Testis (tissue), 3 donors: ENCODE measurements around the gene INPP5B. TPM values are rescaled to one million over a fixed set of nuclear protein-coding genes. Genes with fewer than 3 reads are reported as not detected.
"Not testable (repeated sequence)": the region's sequence is repeated elsewhere in the genome, so short reads cannot be mapped to it uniquely, and the experiment has no call there.

Experiments used
- DNase-seq: peaks from one replicate; pipeline ENCODE4 v3.0.0-alpha.2; 2019
- H3K27ac ChIP-seq, 2 donors: fragments of 200-600 bp; sonication (generic); one replicate each; pipeline ENCODE4 v1.5.1; 2019
- H3K27me3 ChIP-seq: fragments of 200-600 bp; sonication (generic); one replicate; pipeline ENCODE4 v1.5.1; 2019
- H3K36me3 ChIP-seq: fragments of 200-600 bp; sonication (generic); one replicate; pipeline ENCODE4 v1.5.1; 2017; ENCODE audit warnings: low read depth; ENCODE audit errors: missing control alignments
- H3K4me1 ChIP-seq: fragments of 200-600 bp; sonication (generic); one replicate; pipeline ENCODE4 v1.5.1; 2019
- H3K4me3 ChIP-seq, 2 donors: fragments of 200-600 bp; sonication (generic); one replicate each; pipeline ENCODE4 v1.5.1; 2017 to 2019
- H3K9me3 ChIP-seq: fragments of 200-600 bp; sonication (generic); one replicate; pipeline ENCODE4 v1.5.1; 2017
- CTCF ChIP-seq, 3 experiments: fragments of 450-650 bp in 2 of 3; fragments of 200-600 bp in 1 of 3; sonication (generic) in 1 of 3; IDR thresholded peaks; one replicate each; pipeline ENCODE4 v1.5.1; 2016 to 2019; ENCODE audit warnings: antibody characterized with exemption in 3 of 3, mild to moderate bottlenecking in 2 of 3, moderate library complexity in 1 of 3
- POLR2A ChIP-seq: fragments of 450-650 bp; IDR thresholded peaks from one replicate; pipeline ENCODE4 v1.6.1; 2017; ENCODE audit warnings: antibody characterized with exemption, mild to moderate bottlenecking, moderate library complexity
- WGBS, 2 donors: methylation state at CpG; one replicate each; pipeline ENCODE4 v1.1.5; 2018; 5-methylcytosine and 5-hydroxymethylcytosine counted together
- intact Hi-C: fragments of 100-400 bp; cut with DNase I; formaldehyde crosslinking; loops from one replicate; pipeline ENCODE4 v1.15.1; 2023; ENCODE audit warnings: low total_unique reads
- polyA plus RNA-seq: library from polyadenylated mRNA; stranded (reverse); fragments of 350-450 nt; fragmentation: Illumina TruSeq; extraction: RNeasy Lipid Tissue Mini Kit (QIAGEN cat#74804); gene quantifications from one replicate; pipeline ENCODE4 v1.2.3, GENCODE V29; 2014; ENCODE audit warnings: low read depth, low replicate concordance; ENCODE audit not compliant: insufficient read depth
- total RNA-seq, 2 donors: library from RNA; depleted of rRNA; stranded (reverse); fragments of >200 nt; gene quantifications; one replicate each; pipeline ENCODE4 v1.2.3, GENCODE V29; 2016

INPP5B gene
- total and polyA plus RNA-seq, 3 donors from 2014 or later, result 15.3 to 31.6 (median 24.1) TPM

DNA sequence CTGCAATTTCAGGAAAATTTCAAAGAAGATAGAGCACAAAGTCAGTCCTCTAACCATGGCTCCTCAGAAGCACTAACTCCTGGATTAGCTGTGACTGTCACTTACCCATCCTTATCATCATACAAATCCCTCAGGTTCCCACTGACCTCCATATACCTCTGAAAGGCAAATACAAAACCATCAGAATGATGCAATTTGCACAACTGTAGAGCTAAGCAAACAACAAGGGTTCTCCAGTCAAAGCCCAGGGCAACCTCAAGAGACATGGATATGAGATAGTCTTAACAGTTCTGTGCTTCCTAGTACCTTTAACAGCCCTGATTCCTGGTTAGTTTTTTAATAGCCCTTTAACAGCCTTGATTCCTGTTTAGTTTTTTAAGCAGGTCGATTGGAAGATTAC is 40.8 kb upstream of the INPP5B start:
- H3K27ac ChIP-seq, result no peak overlapping the region
- H3K36me3 ChIP-seq, result no peaks in the 10 kb centered on the region
- no peak for DNase-seq
- no peaks in the 10 kb centered on the region for H3K9me3 ChIP-seq
- intact Hi-C loops, result no loop called here
- H3K27me3 ChIP-seq, result no peaks in the 10 kb centered on the region
- no peaks in the 10 kb centered on the region for H3K4me1 ChIP-seq
- H3K4me3 ChIP-seq, result no peak overlapping the region
- 54 to 60% methylated on average over 1 of the region's 1 CpG for WGBS, 2 donors
- no peak for TF ChIP-seq CTCF (IDR thresholded peaks at IDR 0.05)
- no peak for TF ChIP-seq POLR2A

- no peak overlapping the region for H3K4me3 ChIP-seq
- no peaks in the 10 kb centered on the region for H3K9me3 ChIP-seq
- no peaks in the 10 kb centered on the region for H3K36me3 ChIP-seq
- H3K27ac ChIP-seq, result no peak overlapping the region
- WGBS, 2 donors, result 97 to 100% methylated on average over 2 of the region's 2 CpGs
- no peaks in the 10 kb centered on the region for H3K27me3 ChIP-seq
- no peaks in the 10 kb centered on the region for H3K4me1 ChIP-seq
- TF ChIP-seq CTCF (IDR thresholded peaks at IDR 0.05) (no peak), POLR2A (no peak)
- no peak for DNase-seq
- intact Hi-C loops, result no loop called here
Measured at GRCh38 chr1:37983546-37983945, 36.7 kb upstream of the INPP5B start.

DNA sequence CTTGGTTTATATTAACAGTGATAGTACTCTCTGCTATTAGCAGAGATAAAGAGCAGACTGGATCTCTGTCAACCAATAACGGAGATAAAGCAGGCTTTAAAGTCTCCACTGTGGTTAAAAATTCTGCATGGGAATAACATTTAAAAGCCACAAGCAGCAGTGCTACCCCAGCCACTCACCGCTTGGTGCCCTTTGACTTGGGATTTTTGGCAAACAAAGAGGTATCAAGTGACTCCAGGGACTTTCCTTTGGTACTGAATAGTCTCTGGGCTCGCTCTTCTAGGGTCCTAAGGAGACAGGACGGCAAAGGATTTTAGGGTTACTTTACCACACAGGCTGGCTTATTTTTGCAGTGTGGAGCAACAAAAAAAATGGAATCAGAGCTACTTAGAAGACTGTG is 31.7 kb upstream of the INPP5B start:
- TF ChIP-seq CTCF (IDR thresholded peaks at IDR 0.05), result no peak
- no peak for TF ChIP-seq POLR2A
- Histone ChIP-seq H3K9me3 (no peaks in the 10 kb centered on the region), H3K36me3 (no peaks in the 10 kb centered on the region), H3K4me3 (no peak overlapping the region), H3K27me3 (no peaks in the 10 kb centered on the region), H3K4me1 (no peaks in the 10 kb centered on the region), H3K27ac (no peak overlapping the region)
- intact Hi-C loops, result no loop called here
- no peak for DNase-seq
- WGBS, 2 donors, result 87 to 90% methylated on average over 4 of the region's 4 CpGs

DNA sequence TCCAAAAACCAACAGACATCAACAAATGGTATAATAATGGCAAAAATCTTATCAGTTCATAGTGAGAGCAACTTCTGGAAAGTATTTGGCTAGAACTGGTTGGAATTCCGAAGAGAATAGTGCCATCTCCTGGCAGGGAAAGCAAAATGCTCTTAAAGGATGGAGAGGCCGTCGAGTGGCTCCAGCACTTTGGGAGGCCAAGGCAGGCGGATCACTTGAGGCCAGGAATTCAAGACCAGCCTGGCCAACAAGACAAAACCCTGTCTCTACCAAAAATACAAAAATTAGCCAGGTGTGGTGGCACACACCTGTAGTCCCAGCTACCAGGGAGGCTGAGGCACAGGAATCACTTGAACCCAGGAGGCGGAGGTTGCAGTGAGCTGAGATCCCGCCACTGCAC is 28.2 kb upstream of the INPP5B start:
- peak in 2 of 3 experiments; percentile 47 to 49 for TF ChIP-seq CTCF (IDR thresholded peaks at IDR 0.05)
- 61 to 71% methylated on average over 6 of the region's 6 CpGs for whole genome bisulfite sequencing, 2 donors
- H3K4me1 ChIP-seq, intact Hi-C loops, H3K27ac ChIP-seq, H3K9me3 ChIP-seq, H3K27me3 ChIP-seq, H3K4me3 ChIP-seq, H3K36me3 ChIP-seq: not testable (repeated sequence)
- peak; percentile 40 for DNase-seq

- H3K9me3 ChIP-seq, result no peaks in the 10 kb centered on the region
- no peak overlapping the region for H3K4me3 ChIP-seq
- H3K36me3 ChIP-seq, result no peaks in the 10 kb centered on the region
- TF ChIP-seq POLR2A, result no peak
- TF ChIP-seq CTCF (IDR thresholded peaks at IDR 0.05), result no peak
- H3K4me1 ChIP-seq, result no peaks in the 10 kb centered on the region
- no peaks in the 10 kb centered on the region for H3K27me3 ChIP-seq
- no peak for DNase-seq
- intact Hi-C loops, result no loop called here
- WGBS, 2 donors, result 95 to 98% methylated on average over 5 of the region's 5 CpGs
- no peak overlapping the region for H3K27ac ChIP-seq
Measured at GRCh38 chr1:37974567-37974966, 27.7 kb upstream of the INPP5B start.

DNA sequence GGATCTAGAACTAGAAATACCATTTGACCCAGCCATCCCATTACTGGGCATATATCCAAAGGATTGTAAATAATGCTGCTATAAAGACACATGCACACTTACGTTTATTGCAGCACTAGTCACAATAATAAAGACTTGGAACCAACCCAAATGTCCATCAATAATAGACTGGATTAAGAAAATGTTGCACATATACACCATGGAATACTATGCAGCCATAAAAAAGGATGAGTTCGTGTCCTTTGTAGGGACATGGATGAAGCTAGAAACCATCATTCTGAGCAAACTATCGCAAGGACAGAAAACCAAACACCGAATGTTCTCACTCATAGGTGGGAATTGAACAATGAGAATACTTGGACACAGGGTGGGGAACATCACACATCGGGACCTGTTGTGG is 26.8 kb upstream of the INPP5B start:
- H3K36me3 ChIP-seq, H3K9me3 ChIP-seq, intact Hi-C loops, H3K27me3 ChIP-seq, H3K4me3 ChIP-seq, H3K4me1 ChIP-seq, DNase-seq, H3K27ac ChIP-seq: not testable (repeated sequence)
- 92 to 93% methylated on average over 5 of the region's 5 CpGs for WGBS, 2 donors
